CD4-positive, alpha-beta memory T cell (primary cell): ENCODE data around the gene TPX2. TPM values are rescaled to one million over a fixed set of nuclear protein-coding genes. Genes with fewer than 3 reads are reported as not detected.
A peak's percentile ranks its signal among the peaks of the same experiment; 100 is the strongest.

Experiments used
- CTCF ChIA-PET: fragments of 350-600 bp; sonication (Branson Sonifier 250); formaldehyde crosslinking; loops from one replicate; lab custom pipeline; 2021; ENCODE audit warnings: inconsistent platforms; ENCODE audit not compliant: partially characterized antibody; lab: Charles Lee
- POLR2A ChIA-PET: fragments of 350-600 bp; sonication (Branson Sonifier 250); formaldehyde crosslinking; loops from one replicate; lab custom pipeline; 2021; ENCODE audit not compliant: partially characterized antibody; lab: Charles Lee
- DNase-seq, 5 donors: peaks; one replicate each; pipeline versions ENCODE4 v3.0.0 to v3.0.0-alpha.2; 2020 to 2022; ENCODE audit warnings: mixed read lengths in 1 of 5
- H3K27ac ChIP-seq: one replicate; pipeline ENCODE4 v1.7.0; 2013; ENCODE audit warnings: low read depth, low read length
- H3K27me3 ChIP-seq: 2 replicates; pipeline ENCODE4 v1.7.0; 2013; ENCODE audit warnings: mild to moderate bottlenecking, low read length, moderate library complexity; ENCODE audit not compliant: insufficient read depth
- H3K36me3 ChIP-seq: 2 replicates; pipeline ENCODE4 v1.7.0; 2013; ENCODE audit warnings: mild to moderate bottlenecking, low read length, moderate library complexity; ENCODE audit not compliant: insufficient read depth
- H3K4me1 ChIP-seq: 2 replicates; pipeline ENCODE4 v1.7.0; 2013; ENCODE audit warnings: mild to moderate bottlenecking, low read length, moderate library complexity; ENCODE audit not compliant: insufficient read depth
- H3K4me3 ChIP-seq, 2 donors: one replicate each; pipeline ENCODE4 v1.7.0; 2013; ENCODE audit warnings: low read length in 2 of 2, mild to moderate bottlenecking in 1 of 2
- H3K9me3 ChIP-seq, 2 donors: one replicate each; pipeline ENCODE4 v1.7.0; 2013; ENCODE audit warnings: low read length in 2 of 2, control low read depth in 1 of 2; ENCODE audit not compliant: control insufficient read depth in 1 of 2
- H3K27ac Mint-ChIP-seq, 7 donors: one replicate each; pipeline ENCODE4 v1.8.0; 2020 to 2021; ENCODE audit warnings: mixed read lengths in 7 of 7, mild to moderate bottlenecking in 6 of 7, inconsistent platforms in 3 of 7, moderate library complexity in 3 of 7
- H3K27me3 Mint-ChIP-seq, 2 donors: one replicate each; pipeline ENCODE4 v1.8.0; 2020 to 2021; ENCODE audit warnings: mixed read lengths in 2 of 2
- H3K36me3 Mint-ChIP-seq, 2 donors: one replicate each; pipeline ENCODE4 v1.8.0; 2020 to 2021; ENCODE audit warnings: mixed read lengths in 2 of 2, inconsistent platforms in 1 of 2, mild to moderate bottlenecking in 1 of 2
- H3K4me1 Mint-ChIP-seq, 4 donors: one replicate each; pipeline ENCODE4 v1.8.0; 2020 to 2021; ENCODE audit warnings: mixed read lengths in 4 of 4, mild to moderate bottlenecking in 1 of 4
- H3K4me3 Mint-ChIP-seq, 8 donors: one replicate each; pipeline ENCODE4 v1.8.0; 2020 to 2021; ENCODE audit warnings: mixed read lengths in 8 of 8, mild to moderate bottlenecking in 7 of 8, moderate library complexity in 6 of 8, inconsistent platforms in 3 of 8
- H3K9me3 Mint-ChIP-seq, 8 donors: one replicate each; pipeline ENCODE4 v1.8.0; 2020 to 2021; ENCODE audit warnings: mixed read lengths in 8 of 8, mild to moderate bottlenecking in 5 of 8, inconsistent platforms in 3 of 8, moderate library complexity in 1 of 8
- intact Hi-C: fragments of 100-400 bp; cut with micrococcal nuclease; formaldehyde crosslinking; loops from one replicate; pipeline ENCODE4 v1.15.1; 2023
- polyA plus RNA-seq, 2 donors: library from polyadenylated mRNA; unstranded; fragments of 300-500 nt; fragmentation: Illumina TruSeq; gene quantifications; one replicate each; pipeline ENCODE4 v1.2.3, GENCODE V29; 2021
- total RNA-seq, 2 experiments: library from RNA; stranded (reverse); gene quantifications; one replicate each; pipeline ENCODE4 v1.2.3, GENCODE V29; 2021

TPX2 gene
- total and polyA plus RNA-seq, 4 experiments from 2014 or later, result 0.30 to 0.85 (median 0.60) TPM

- CTCF ChIA-PET, result interaction anchor here (1.4 kb wide), 1 partner anchor 32 kb away, joined by 3 read pairs; no protein-coding TSS in a partner anchor
- Histone ChIP-seq H3K9me3 (no peaks in the 10 kb centered on the region), H3K4me1 (no peaks in the 10 kb centered on the region), H3K27me3 (no peaks in the 10 kb centered on the region), H3K36me3 (no peaks in the 10 kb centered on the region), H3K27ac (no peak overlapping the region), H3K4me3 (no peak overlapping the region)
- H3K4me3 Mint-ChIP-seq, result no peak overlapping the region
- intact Hi-C loops, result loop anchor here (10.0 kb wide), 1 partner anchor 835 kb away; no protein-coding TSS in a partner anchor
- H3K4me1 Mint-ChIP-seq, result peaks cover 0 to 7% (median 6%) of the 10 kb centered on the region in 4 donors
- no peak for DNase-seq
- no peak overlapping the region for H3K27ac Mint-ChIP-seq
- peaks cover 0 to 2% of the 10 kb centered on the region in 2 donors for H3K27me3 Mint-ChIP-seq
- POLR2A ChIA-PET, result no interaction called here
- H3K9me3 Mint-ChIP-seq, result no peaks in the 10 kb centered on the region
- H3K36me3 Mint-ChIP-seq, result no peaks in the 10 kb centered on the region
Measured at GRCh38 chr20:31820228-31820627, 81.1 kb downstream of the TPX2 start.

DNA sequence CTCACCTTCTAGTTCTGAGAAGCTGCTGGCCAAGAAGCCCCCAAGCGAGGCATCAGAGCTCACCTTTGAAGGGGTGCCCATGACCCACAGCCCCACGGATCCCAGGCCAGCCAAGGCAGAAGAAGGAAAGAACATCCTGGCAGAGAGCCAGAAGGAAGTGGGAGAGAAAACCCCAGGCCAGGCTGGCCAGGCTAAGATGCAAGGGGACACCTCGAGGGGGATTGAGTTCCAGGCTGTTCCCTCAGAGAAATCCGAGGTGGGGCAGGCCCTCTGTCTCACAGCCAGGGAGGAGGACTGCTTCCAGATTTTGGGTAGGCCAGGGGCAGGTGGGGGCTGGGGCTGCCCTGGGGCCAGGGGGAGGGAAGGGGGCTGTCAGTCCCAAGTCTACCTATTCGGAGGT lies 82.3 kb downstream of the TPX2 start:
- peaks cover 0 to 7% (median 6%) of the 10 kb centered on the region in 4 donors for H3K4me1 Mint-ChIP-seq
- CTCF ChIA-PET, result interaction anchor here (0.6 to 5.3 kb wide), 6 partner anchors 14 to 269 kb away, joined by 3 to 47 read pairs (median 24); no protein-coding TSS in a partner anchor

DNA sequence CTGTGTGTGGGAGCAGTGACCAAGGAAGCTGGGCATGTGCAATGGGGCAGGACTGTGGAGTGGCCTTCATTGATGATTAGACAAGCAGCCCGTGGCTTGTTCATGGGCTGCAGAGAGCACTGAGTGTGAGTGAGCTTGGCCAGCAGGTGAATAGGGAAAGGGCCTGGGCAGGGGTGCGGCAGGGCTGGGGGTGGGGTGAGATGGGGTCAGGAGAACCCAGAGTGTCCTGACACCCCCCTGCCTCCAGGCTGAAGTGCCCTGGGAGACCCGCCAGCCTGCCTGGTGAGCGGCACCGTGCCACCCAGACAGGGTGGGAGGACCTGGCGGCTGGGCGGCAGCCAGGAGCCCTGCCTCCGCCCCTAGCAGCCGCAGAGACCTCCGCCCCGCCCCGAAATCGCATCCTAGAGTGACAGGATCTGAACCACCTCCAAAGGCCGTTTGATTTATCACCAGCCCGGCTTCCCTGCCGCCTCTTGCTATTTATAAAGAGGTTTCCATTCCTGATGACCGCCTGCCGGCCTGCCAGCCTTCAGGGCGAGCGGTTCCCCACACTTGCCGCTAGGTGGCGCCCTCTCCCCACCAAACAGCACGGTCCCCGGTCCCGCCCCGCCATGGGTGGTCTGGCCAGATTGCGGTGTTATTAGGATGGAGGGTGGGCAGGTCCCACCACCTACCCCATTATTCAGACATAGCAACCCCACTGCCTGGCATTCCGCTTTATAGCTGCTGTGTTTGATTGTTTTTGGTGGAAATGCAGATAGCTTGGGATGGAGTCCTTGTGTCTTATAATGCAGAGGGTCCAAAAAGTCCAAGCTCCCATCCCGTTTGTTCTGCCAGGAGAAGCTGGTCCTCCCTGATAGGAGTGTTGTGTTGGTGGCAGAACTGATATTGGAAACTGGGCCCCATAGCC lies 83.6 kb downstream of the TPX2 start:
- intact Hi-C loops, result loop anchor here (1.0 to 10.0 kb wide), 5 partner anchors 24 to 956 kb away; no protein-coding TSS in a partner anchor
- no peaks in the 10 kb centered on the region for H3K36me3 ChIP-seq
- ChIA-PET POLR2A (no interaction called here), CTCF (interaction anchor here (0.6 to 5.3 kb wide), 22 partner anchors 9 to 956 kb away, joined by 3 to 47 read pairs (median 8); partner anchors contain the start of gene PDRG1)
- no peak overlapping the region for H3K4me3 ChIP-seq
- no peak overlapping the region for H3K27ac ChIP-seq
- peak; percentile 59 to 74 (median 63) for DNase-seq
- no peaks in the 10 kb centered on the region for H3K4me1 ChIP-seq
- H3K9me3 ChIP-seq, result no peaks in the 10 kb centered on the region
- Mint-ChIP-seq H3K27ac (peak overlapping the region in 1 of 7 donors; percentile 43), H3K27me3 (peaks cover 0 to 2% of the 10 kb centered on the region in 2 donors), H3K4me3 (peak overlapping the region in 4 of 8 donors; percentile 20 to 52 (median 44)), H3K36me3 (no peaks in the 10 kb centered on the region), H3K4me1 (peaks cover 0 to 7% (median 6%) of the 10 kb centered on the region in 4 donors), H3K9me3 (no peaks in the 10 kb centered on the region)
- no peaks in the 10 kb centered on the region for H3K27me3 ChIP-seq

More for the DNA sequence above, 82.3 kb downstream of the TPX2 start:
- H3K27me3 ChIP-seq, result no peaks in the 10 kb centered on the region
- Mint-ChIP-seq H3K27ac (no peak overlapping the region), H3K36me3 (no peaks in the 10 kb centered on the region), H3K4me3 (no peak overlapping the region), H3K9me3 (no peaks in the 10 kb centered on the region), H3K27me3 (peaks cover 0 to 2% of the 10 kb centered on the region in 2 donors)
- H3K27ac ChIP-seq, result no peak overlapping the region
- H3K9me3 ChIP-seq, result no peaks in the 10 kb centered on the region
- H3K4me3 ChIP-seq, result no peak overlapping the region
- POLR2A ChIA-PET, result no interaction called here
- H3K4me1 ChIP-seq, result no peaks in the 10 kb centered on the region
- intact Hi-C loops, result loop anchor here (10.0 kb wide), 1 partner anchor 833 kb away; no protein-coding TSS in a partner anchor
- no peaks in the 10 kb centered on the region for H3K36me3 ChIP-seq
- no peak for DNase-seq

- Histone ChIP-seq H3K4me3 (no peak overlapping the region), H3K27ac (no peak overlapping the region), H3K36me3 (no peaks in the 10 kb centered on the region), H3K9me3 (no peaks in the 10 kb centered on the region), H3K27me3 (no peaks in the 10 kb centered on the region), H3K4me1 (no peaks in the 10 kb centered on the region)
- no peak for DNase-seq
- ChIA-PET POLR2A (no interaction called here), CTCF (interaction anchor here (0.6 to 5.3 kb wide), 22 partner anchors 10 to 955 kb away, joined by 3 to 47 read pairs (median 8); partner anchors contain the start of gene PDRG1)
- H3K9me3 Mint-ChIP-seq, result no peaks in the 10 kb centered on the region
- H3K27me3 Mint-ChIP-seq, result peaks cover 0 to 2% of the 10 kb centered on the region in 2 donors
- H3K4me1 Mint-ChIP-seq, result peaks cover 0 to 7% (median 6%) of the 10 kb centered on the region in 4 donors
- H3K4me3 Mint-ChIP-seq, result peak overlapping the region in 1 of 8 donors; percentile 29
- H3K36me3 Mint-ChIP-seq, result no peaks in the 10 kb centered on the region
- intact Hi-C loops, result loop anchor here (1.0 to 10.0 kb wide), 3 partner anchors 269 to 955 kb away; no protein-coding TSS in a partner anchor
- no peak overlapping the region for H3K27ac Mint-ChIP-seq
Measured at GRCh38 chr20:31823360-31824124, 84.5 kb downstream of the TPX2 start.

- no peak overlapping the region for H3K27ac Mint-ChIP-seq
- intact Hi-C loops, result loop anchor here (10.0 kb wide), 1 partner anchor 831 kb away; no protein-coding TSS in a partner anchor
Measured at GRCh38 chr20:31824125-31824485, 85.0 kb downstream of the TPX2 start.

DNA sequence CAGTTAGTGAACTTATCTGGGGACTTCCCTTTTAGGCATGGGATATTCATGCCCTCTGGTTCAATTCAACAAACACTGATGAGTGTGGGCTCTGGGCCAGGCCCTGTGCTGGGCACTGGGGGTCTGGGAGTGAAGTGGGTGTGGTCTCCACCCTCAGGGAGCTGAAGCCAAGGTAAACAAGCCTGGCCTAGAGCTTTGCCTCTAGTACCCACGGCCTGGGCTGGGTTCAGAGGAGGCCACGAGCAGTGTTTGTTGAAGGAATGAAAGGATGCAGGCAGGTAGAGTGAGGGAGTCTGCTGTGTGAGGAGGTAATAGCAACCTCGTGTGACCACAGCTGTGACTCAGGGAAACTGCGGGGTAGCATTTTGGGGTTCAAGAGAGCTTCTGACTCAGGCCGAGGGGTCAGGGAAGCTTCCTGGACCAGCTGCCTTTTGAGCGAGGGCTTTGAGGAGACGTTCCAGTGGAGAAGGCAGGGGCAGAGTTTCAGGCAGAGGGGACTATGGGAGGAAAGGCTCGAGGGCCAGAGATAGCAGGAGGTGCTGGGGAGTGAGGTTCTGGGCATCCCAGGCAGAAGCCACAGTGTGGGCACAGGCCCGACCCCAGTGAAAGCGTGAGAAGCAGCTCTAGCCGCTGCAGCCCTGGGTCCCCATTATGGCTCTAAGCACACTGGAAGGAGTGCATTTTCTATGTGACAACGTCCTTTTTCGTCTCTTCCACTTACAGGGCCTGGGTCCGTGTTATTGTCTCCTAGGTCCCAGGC lies 85.6 kb downstream of the TPX2 start:
- no peaks in the 10 kb centered on the region for H3K9me3 Mint-ChIP-seq
- ChIA-PET POLR2A (no interaction called here), CTCF (interaction anchor here (1.2 to 5.3 kb wide), 4 partner anchors 13 to 207 kb away, joined by 4 to 47 read pairs (median 28); no protein-coding TSS in a partner anchor)
- no peaks in the 10 kb centered on the region for H3K27me3 ChIP-seq
- no peak overlapping the region for H3K4me3 ChIP-seq
- no peaks in the 10 kb centered on the region for H3K9me3 ChIP-seq
- DNase-seq, result no peak
- H3K27ac Mint-ChIP-seq, result no peak overlapping the region
- H3K4me1 ChIP-seq, result no peaks in the 10 kb centered on the region
- H3K4me3 Mint-ChIP-seq, result no peak overlapping the region
- peaks cover 0 to 7% (median 6%) of the 10 kb centered on the region in 4 donors for H3K4me1 Mint-ChIP-seq
- intact Hi-C loops, result loop anchor here (10.0 kb wide), 1 partner anchor 830 kb away; no protein-coding TSS in a partner anchor
- H3K27me3 Mint-ChIP-seq, result peaks cover 0 to 2% of the 10 kb centered on the region in 2 donors
- no peaks in the 10 kb centered on the region for H3K36me3 ChIP-seq
- no peaks in the 10 kb centered on the region for H3K36me3 Mint-ChIP-seq
- no peak overlapping the region for H3K27ac ChIP-seq

More at GRCh38 chr20:31824125-31824485, 85.0 kb downstream of the TPX2 start:
- H3K4me1 Mint-ChIP-seq, result peaks cover 0 to 7% (median 6%) of the 10 kb centered on the region in 4 donors
- no peak overlapping the region for H3K4me3 ChIP-seq
- no peaks in the 10 kb centered on the region for H3K9me3 Mint-ChIP-seq
- H3K36me3 Mint-ChIP-seq, result no peaks in the 10 kb centered on the region
- DNase-seq, result no peak
- no peak overlapping the region for H3K27ac ChIP-seq
- no peak overlapping the region for H3K4me3 Mint-ChIP-seq
- no peaks in the 10 kb centered on the region for H3K27me3 ChIP-seq
- POLR2A ChIA-PET, result no interaction called here
- H3K27me3 Mint-ChIP-seq, result peaks cover 0 to 2% of the 10 kb centered on the region in 2 donors
- H3K36me3 ChIP-seq, result no peaks in the 10 kb centered on the region
- no peaks in the 10 kb centered on the region for H3K9me3 ChIP-seq
- H3K4me1 ChIP-seq, result no peaks in the 10 kb centered on the region
- CTCF ChIA-PET, result interaction anchor here (0.6 to 5.3 kb wide), 10 partner anchors 14 to 829 kb away, joined by 3 to 47 read pairs (median 12); no protein-coding TSS in a partner anchor
